Right atrium auricular region (tissue), 2 donors: ENCODE measurements around the gene CPD. TPM values are rescaled to one million over a fixed set of nuclear protein-coding genes. Genes with fewer than 3 reads are reported as not detected.
"Not testable (repeated sequence)": the region's sequence is repeated elsewhere in the genome, so short reads cannot be mapped to it uniquely, and the experiment has no call there.

Source experiments
- DNase-seq: peaks from one replicate; pipeline ENCODE4 v3.0.0-alpha.2; 2019; ENCODE audit warnings: low spot score
- H3K27ac ChIP-seq, 2 donors: fragments of 200-600 bp; sonication (generic); 1 replicate in 1 of 2; 2 replicates in 1 of 2; pipeline ENCODE4 v1.5.1; 2016 to 2019
- H3K27me3 ChIP-seq, 2 donors: fragments of 200-600 bp; sonication (generic); one replicate each; pipeline versions ENCODE4 v1.5.1 to v1.6.0; 2017 to 2019
- H3K36me3 ChIP-seq: fragments of 200-600 bp; sonication (generic); one replicate; pipeline ENCODE4 v1.5.1; 2016
- H3K4me1 ChIP-seq, 2 donors: fragments of 200-600 bp; sonication (generic); one replicate each; pipeline versions ENCODE4 v1.5.1 to v1.6.0; 2017 to 2019
- H3K4me3 ChIP-seq, 2 donors: fragments of 200-600 bp; sonication (generic); 1 replicate in 1 of 2; 2 replicates in 1 of 2; pipeline ENCODE4 v1.5.1; 2017 to 2019; ENCODE audit warnings: mild to moderate bottlenecking in 1 of 2, moderate library complexity in 1 of 2
- H3K9me3 ChIP-seq, 2 donors: fragments of 200-600 bp; sonication (generic); one replicate each; pipeline ENCODE4 v1.5.1; 2019
- total RNA-seq, 2 donors: library from RNA; depleted of rRNA; stranded (reverse); fragments of >200 nt; gene quantifications; one replicate each; pipeline ENCODE4 v1.1.0, GENCODE V29; 2016
- TF ChIP-seq, protein P1 (sequence below), 2 donors: fragments of 200-600 bp; sonication (generic); IDR thresholded peaks; one replicate each; pipeline ENCODE4 v1.5.1; 2019; ENCODE audit warnings: antibody characterized with exemption in 2 of 2

CPD gene
- total RNA-seq, 2 donors from 2014 or later = 41.3 to 44.1 TPM

DNA sequence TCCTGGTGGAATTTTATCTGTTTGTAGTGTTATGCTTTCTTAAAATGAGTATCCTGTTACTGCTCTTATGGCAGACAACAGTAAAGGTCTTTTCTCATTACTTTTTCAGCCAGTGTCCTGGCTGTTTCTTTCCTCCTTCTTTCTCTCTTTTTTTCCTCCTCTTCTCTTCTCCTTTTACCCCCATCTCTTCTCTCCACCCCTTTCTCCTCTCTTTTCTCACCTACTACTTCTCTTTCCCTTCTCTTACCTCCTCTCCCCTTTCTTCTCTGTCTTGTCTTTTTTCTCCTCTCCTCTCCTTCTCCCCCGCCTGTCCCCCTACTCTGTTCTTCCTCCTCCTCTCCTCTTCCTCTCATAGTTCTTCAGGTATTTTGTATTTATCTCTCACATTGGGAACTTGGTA lies 48.9 kb downstream of the CPD start:
- no peak overlapping the region for H3K4me3 ChIP-seq
- TF ChIP-seq, protein P1, sequence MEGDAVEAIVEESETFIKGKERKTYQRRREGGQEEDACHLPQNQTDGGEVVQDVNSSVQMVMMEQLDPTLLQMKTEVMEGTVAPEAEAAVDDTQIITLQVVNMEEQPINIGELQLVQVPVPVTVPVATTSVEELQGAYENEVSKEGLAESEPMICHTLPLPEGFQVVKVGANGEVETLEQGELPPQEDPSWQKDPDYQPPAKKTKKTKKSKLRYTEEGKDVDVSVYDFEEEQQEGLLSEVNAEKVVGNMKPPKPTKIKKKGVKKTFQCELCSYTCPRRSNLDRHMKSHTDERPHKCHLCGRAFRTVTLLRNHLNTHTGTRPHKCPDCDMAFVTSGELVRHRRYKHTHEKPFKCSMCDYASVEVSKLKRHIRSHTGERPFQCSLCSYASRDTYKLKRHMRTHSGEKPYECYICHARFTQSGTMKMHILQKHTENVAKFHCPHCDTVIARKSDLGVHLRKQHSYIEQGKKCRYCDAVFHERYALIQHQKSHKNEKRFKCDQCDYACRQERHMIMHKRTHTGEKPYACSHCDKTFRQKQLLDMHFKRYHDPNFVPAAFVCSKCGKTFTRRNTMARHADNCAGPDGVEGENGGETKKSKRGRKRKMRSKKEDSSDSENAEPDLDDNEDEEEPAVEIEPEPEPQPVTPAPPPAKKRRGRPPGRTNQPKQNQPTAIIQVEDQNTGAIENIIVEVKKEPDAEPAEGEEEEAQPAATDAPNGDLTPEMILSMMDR (IDR thresholded peaks at IDR 0.05) = no peak
- no peak for DNase-seq
- no peak overlapping the region for H3K27ac ChIP-seq
- no peaks in the 10 kb centered on the region for H3K27me3 ChIP-seq
- H3K4me1 ChIP-seq = no peaks in the 10 kb centered on the region
- H3K9me3 ChIP-seq = no peaks in the 10 kb centered on the region
- H3K36me3 ChIP-seq = peaks cover 30% of the 10 kb centered on the region

DNA sequence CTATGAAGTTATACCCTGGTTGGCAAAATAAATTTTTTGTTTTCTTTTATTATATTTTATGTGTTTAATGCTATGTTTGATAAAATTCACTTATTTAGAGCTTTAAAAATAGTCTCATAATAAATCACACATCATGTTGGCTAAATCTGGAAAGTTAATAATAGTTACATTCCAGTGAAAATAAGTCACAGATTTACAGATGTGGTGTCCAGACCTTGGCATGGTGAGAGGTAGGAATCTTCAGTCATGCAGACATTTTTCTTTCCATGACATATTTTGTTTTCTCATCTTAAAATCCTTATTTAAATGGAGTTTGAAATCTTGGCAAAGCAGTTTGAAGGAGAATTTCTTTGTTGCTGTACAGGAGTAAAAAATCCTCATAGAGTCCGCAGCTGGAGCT lies 50.4 kb downstream of the CPD start:
- peaks cover 19% of the 10 kb centered on the region for H3K36me3 ChIP-seq

DNA sequence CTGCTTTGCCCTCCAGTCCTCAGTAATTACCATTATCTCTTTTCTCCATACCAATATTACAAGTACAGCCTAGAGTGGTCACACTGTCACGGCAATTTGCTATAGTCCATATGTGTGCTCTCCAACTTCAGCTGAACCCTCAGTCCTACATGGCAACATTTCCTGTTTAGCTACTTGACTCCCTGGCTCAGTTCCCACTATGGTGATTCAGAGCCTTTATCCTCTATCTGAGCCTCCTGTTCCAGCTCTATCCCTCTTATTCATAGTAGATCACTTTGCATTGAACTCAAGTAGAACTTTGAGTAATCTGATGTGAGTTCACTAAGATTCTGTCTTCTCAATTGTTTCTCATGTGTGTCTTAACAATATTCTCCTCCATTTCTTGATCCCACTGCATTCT lies 54.8 kb downstream of the CPD start:
- DNase-seq = no peak
- Histone ChIP-seq H3K27ac (no peak overlapping the region), H3K4me3 (no peak overlapping the region), H3K27me3 (no peaks in the 10 kb centered on the region), H3K4me1 (no peaks in the 10 kb centered on the region), H3K9me3 (no peaks in the 10 kb centered on the region), H3K36me3 (peaks cover 13% of the 10 kb centered on the region)
- TF ChIP-seq, protein P1 (IDR thresholded peaks at IDR 0.05) = no peak

More for the DNA sequence above, 50.4 kb downstream of the CPD start:
- Histone ChIP-seq H3K27me3 (no peaks in the 10 kb centered on the region), H3K4me1 (no peaks in the 10 kb centered on the region), H3K27ac (no peak overlapping the region), H3K9me3 (no peaks in the 10 kb centered on the region), H3K4me3 (no peak overlapping the region)
- TF ChIP-seq, protein P1 (IDR thresholded peaks at IDR 0.05) = no peak
- DNase-seq = no peak

DNA sequence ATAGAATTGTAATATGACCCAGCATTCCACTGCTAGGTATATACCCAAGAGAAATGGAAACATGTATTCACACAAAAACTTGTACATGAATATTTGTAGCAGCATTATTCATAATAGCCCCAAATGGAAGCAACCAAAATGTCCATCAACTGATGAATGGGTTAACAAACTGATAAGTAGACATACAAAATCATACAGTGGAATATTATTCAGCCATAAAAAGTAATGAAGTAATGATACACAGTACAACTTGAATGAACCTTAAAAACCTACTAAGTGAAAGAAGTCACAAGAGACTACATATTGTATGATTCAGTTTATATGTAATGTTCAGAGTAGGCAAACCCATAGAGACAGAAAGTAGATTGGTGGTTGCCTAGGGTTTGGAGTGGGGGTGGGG lies 58.0 kb downstream of the CPD start:
- DNase-seq = no peak
- H3K4me3 ChIP-seq = no peak overlapping the region
- TF ChIP-seq, protein P1 (IDR thresholded peaks at IDR 0.05) = no peak
- no peaks in the 10 kb centered on the region for H3K9me3 ChIP-seq
- no peak overlapping the region for H3K27ac ChIP-seq
- peaks cover 13% of the 10 kb centered on the region for H3K36me3 ChIP-seq
- H3K27me3 ChIP-seq = no peaks in the 10 kb centered on the region
- H3K4me1 ChIP-seq = no peaks in the 10 kb centered on the region

DNA sequence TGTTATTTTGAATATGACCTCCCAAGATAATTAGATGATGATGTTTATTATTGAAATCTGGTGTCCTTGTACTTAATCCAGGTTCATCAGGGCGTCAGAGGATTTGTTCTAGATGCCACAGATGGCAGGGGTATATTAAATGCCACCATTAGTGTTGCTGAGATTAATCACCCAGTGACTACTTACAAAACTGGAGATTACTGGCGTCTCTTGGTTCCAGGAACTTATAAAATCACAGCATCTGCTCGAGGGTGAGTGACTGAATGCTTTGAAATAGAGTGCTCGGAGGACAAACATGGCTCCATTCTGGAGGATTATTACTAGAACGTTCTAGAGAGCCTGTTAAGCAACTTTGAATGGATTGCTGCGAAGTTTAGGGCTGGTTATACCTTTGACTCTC lies 65.0 kb downstream of the CPD start:
- no peak for DNase-seq
- TF ChIP-seq, protein P1 (IDR thresholded peaks at IDR 0.05) = no peak
- no peaks in the 10 kb centered on the region for H3K9me3 ChIP-seq
- no peaks in the 10 kb centered on the region for H3K27me3 ChIP-seq
- H3K4me1 ChIP-seq = no peaks in the 10 kb centered on the region
- no peak overlapping the region for H3K27ac ChIP-seq
- peaks cover 19% of the 10 kb centered on the region for H3K36me3 ChIP-seq
- no peak overlapping the region for H3K4me3 ChIP-seq

DNA sequence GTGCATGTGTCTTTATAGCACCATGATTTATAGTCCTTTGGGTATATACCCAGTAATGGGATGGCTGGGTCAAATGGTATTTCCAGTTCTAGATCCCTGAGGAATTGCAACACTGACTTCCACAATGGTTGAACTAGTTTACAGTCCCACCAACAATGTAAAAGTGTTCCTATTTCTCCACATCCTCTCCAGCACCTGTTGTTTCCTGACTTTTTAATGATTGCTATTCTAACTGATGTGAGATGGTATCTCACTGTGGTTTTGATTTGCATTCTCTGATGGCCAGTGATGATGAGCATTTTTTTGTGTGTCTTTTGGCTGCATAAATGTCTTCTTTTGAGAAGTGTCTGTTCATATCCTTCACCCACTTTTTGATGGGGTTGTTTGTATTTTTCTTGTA lies 67.9 kb downstream of the CPD start:
- H3K9me3 ChIP-seq, H3K4me1 ChIP-seq, H3K27me3 ChIP-seq, H3K4me3 ChIP-seq, H3K27ac ChIP-seq, DNase-seq: not testable (repeated sequence)
- peaks cover 30% of the 10 kb centered on the region for H3K36me3 ChIP-seq
